Endothelial cell (in vitro differentiated cells): ENCODE results near the gene PTPRD. TPM values are rescaled to one million over a fixed set of nuclear protein-coding genes. Genes with fewer than 3 reads are reported as not detected.

ENCODE experiments used
- DNase-seq: peaks from one replicate; pipeline ENCODE4 v3.0.0; 2021; ENCODE audit warnings: low spot score
- H3K27ac Mint-ChIP-seq: one replicate; pipeline ENCODE4 v1.8.0; 2021; ENCODE audit warnings: mixed read lengths, inconsistent platforms; ENCODE audit not compliant: unreplicated experiment
- H3K27me3 Mint-ChIP-seq: one replicate; pipeline ENCODE4 v1.8.0; 2021; ENCODE audit warnings: mild to moderate bottlenecking, moderate library complexity, mixed read lengths, inconsistent platforms; ENCODE audit not compliant: unreplicated experiment
- H3K36me3 Mint-ChIP-seq: one replicate; pipeline ENCODE4 v1.8.0; 2021; ENCODE audit warnings: mild to moderate bottlenecking, low read depth, mixed read lengths, inconsistent platforms; ENCODE audit not compliant: unreplicated experiment
- H3K4me1 Mint-ChIP-seq: one replicate; pipeline ENCODE4 v1.8.0; 2021; ENCODE audit warnings: mild to moderate bottlenecking, mixed read lengths, inconsistent platforms; ENCODE audit not compliant: unreplicated experiment
- H3K4me3 Mint-ChIP-seq: one replicate; pipeline ENCODE4 v1.8.0; 2021; ENCODE audit warnings: mild to moderate bottlenecking, mixed read lengths, inconsistent platforms; ENCODE audit not compliant: unreplicated experiment
- H3K9me3 Mint-ChIP-seq: one replicate; pipeline ENCODE4 v1.8.0; 2021; ENCODE audit warnings: mixed read lengths, inconsistent platforms; ENCODE audit not compliant: unreplicated experiment
- total RNA-seq: library from RNA; stranded (reverse); fragmentation: NEBNext Ultra II Directional; extraction: Animal tissue kit (Norgen Biotek cat#: 25700); gene quantifications from one replicate; pipeline ENCODE4 v1.2.1, GENCODE V29; 2021; ENCODE audit not compliant: unreplicated experiment
- TF ChIP-seq, protein P1 (sequence below): fragments of 200-600 bp; sonication (generic); IDR thresholded peaks from one replicate; pipeline ENCODE4 v1.5.0; 2021; ENCODE audit warnings: antibody characterized with exemption; ENCODE audit not compliant: unreplicated experiment

PTPRD gene
- total RNA-seq, 1 donor from 2014 or later = 47.8 TPM

DNA sequence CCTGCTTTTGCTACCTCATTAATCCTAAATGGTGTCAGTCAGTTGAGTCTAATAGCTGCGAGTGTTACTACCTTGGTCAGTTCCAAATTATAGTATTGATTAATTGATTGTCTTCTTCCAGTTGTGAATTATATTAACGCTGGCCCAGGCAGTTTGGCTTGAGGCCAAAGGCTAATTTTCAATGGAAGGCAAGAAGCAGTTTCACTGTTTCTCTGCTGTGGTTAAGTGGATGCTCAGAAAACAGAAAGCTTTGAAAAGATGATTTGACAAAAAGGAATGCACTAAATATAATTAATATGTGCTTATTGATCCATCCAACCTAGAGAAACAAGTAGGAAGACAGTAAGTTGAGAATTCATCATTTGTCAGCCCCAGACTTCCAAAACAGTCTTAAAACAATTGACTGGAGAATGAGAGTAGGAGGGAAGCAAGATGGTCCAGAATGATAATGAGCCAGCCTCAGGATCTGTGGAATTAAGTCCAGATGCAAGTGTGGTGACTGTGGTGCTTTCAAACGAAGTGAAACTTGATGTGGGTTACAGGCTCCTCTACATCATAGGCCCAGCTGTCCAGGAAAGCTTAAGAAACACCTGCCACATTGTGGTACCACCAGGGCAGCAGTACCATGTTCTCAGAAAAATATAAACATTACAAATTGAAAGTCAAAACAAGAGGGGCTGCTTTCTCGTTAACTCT is 1442.2 kb downstream of the PTPRD start:
- TF ChIP-seq, protein P1, sequence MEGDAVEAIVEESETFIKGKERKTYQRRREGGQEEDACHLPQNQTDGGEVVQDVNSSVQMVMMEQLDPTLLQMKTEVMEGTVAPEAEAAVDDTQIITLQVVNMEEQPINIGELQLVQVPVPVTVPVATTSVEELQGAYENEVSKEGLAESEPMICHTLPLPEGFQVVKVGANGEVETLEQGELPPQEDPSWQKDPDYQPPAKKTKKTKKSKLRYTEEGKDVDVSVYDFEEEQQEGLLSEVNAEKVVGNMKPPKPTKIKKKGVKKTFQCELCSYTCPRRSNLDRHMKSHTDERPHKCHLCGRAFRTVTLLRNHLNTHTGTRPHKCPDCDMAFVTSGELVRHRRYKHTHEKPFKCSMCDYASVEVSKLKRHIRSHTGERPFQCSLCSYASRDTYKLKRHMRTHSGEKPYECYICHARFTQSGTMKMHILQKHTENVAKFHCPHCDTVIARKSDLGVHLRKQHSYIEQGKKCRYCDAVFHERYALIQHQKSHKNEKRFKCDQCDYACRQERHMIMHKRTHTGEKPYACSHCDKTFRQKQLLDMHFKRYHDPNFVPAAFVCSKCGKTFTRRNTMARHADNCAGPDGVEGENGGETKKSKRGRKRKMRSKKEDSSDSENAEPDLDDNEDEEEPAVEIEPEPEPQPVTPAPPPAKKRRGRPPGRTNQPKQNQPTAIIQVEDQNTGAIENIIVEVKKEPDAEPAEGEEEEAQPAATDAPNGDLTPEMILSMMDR = no peak
- Mint-ChIP-seq H3K27ac (no peak overlapping the region), H3K9me3 (no peaks in the 10 kb centered on the region), H3K36me3 (no peaks in the 10 kb centered on the region), H3K4me3 (no peak overlapping the region), H3K27me3 (no peaks in the 10 kb centered on the region), H3K4me1 (no peaks in the 10 kb centered on the region)
- DNase-seq = no peak

DNA sequence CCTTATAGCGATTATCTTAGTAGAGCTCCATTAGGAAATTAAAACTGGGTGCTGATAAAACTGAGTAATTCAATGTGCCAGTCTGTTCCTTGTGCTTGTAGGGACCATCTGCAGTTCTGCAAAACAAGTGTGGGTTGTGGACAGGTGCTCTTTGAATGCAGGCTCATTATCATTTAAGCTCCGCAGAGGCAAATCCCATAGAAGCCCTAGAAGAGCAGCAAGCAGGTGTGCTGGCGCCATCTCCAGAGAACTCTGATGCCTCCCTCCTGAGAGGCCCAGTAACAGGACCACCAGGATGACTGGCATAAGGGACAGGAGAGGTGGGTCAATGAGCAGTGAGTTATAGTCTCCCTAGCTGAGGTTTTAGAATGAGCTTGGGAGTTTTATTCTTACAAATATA is 1470.8 kb downstream of the PTPRD start:
- no peak for DNase-seq
- Mint-ChIP-seq H3K4me1 (peaks cover 6% of the 10 kb centered on the region), H3K9me3 (no peaks in the 10 kb centered on the region), H3K27ac (no peak overlapping the region), H3K27me3 (no peaks in the 10 kb centered on the region), H3K36me3 (no peaks in the 10 kb centered on the region), H3K4me3 (no peak overlapping the region)
- TF ChIP-seq, protein P1 = no peak

- TF ChIP-seq, protein P1 = no peak
- H3K36me3 Mint-ChIP-seq = no peaks in the 10 kb centered on the region
These were observed 1479.3 kb downstream of the PTPRD start for GRCh38 chr9:9133526-9133925.

DNA sequence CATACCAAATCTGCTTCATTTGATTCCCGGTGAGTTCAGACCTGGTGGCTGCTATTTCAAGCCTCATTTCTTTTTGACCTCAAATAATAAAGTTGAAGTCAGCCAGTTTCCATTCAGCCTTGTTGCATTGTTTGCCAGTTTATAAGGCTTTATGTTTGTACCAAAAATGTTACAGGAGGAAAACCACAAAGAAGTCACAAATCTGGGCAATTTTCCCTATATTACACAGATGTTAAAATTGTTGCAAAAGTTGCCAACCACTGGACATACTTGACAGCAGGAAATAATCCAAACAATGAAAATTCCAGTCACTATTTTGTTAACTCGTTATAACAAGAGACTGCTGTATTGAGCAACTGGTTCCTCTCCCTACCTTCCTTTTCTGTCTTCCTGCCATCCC is 1488.2 kb downstream of the PTPRD start:
- Mint-ChIP-seq H3K4me1 (peaks cover 2% of the 10 kb centered on the region), H3K36me3 (no peaks in the 10 kb centered on the region), H3K27me3 (no peaks in the 10 kb centered on the region), H3K27ac (no peak overlapping the region), H3K9me3 (no peaks in the 10 kb centered on the region), H3K4me3 (no peak overlapping the region)
- TF ChIP-seq, protein P1 = no peak
- DNase-seq = no peak

More at GRCh38 chr9:9133526-9133925, 1479.3 kb downstream of the PTPRD start:
- Mint-ChIP-seq H3K27me3 (no peaks in the 10 kb centered on the region), H3K9me3 (no peaks in the 10 kb centered on the region), H3K4me1 (no peaks in the 10 kb centered on the region), H3K4me3 (no peak overlapping the region), H3K27ac (no peak overlapping the region)
- DNase-seq = no peak

- TF ChIP-seq, protein P1 = no peak
- no peak for DNase-seq
- no peaks in the 10 kb centered on the region for H3K9me3 Mint-ChIP-seq
- peaks cover 2% of the 10 kb centered on the region for H3K4me1 Mint-ChIP-seq
- no peaks in the 10 kb centered on the region for H3K36me3 Mint-ChIP-seq
- no peak overlapping the region for H3K4me3 Mint-ChIP-seq
- H3K27ac Mint-ChIP-seq = no peak overlapping the region
- H3K27me3 Mint-ChIP-seq = no peaks in the 10 kb centered on the region
These were observed 1490.4 kb downstream of the PTPRD start for GRCh38 chr9:9122230-9122875.
